H9 (cell line): ENCODE measurements around the gene DICER1. TPM values are rescaled to one million over a fixed set of nuclear protein-coding genes. Genes with fewer than 3 reads are reported as not detected.

ENCODE experiments used
- DNase-seq: peaks from one replicate; pipeline ENCODE4 v3.0.0-alpha.2; 2017
- H2AFZ ChIP-seq: one replicate; pipeline ENCODE4 v1.6.1; 2013; ENCODE audit warnings: mild to moderate bottlenecking, low read length, control low read depth, moderate library complexity
- H2AK5ac ChIP-seq: 2 replicates; pipeline ENCODE4 v1.6.1; 2013; ENCODE audit warnings: low read length, control low read depth, mixed read lengths; ENCODE audit not compliant: insufficient read length
- H2BK120ac ChIP-seq: one replicate; pipeline ENCODE4 v1.6.1; 2013; ENCODE audit warnings: low read depth, mild to moderate bottlenecking, low read length, control low read depth, inconsistent platforms; ENCODE audit not compliant: poor library complexity, severe bottlenecking
- H2BK12ac ChIP-seq: 2 replicates; pipeline ENCODE4 v1.6.1; 2013; ENCODE audit warnings: low read length, control low read depth, mixed read lengths, low read depth; ENCODE audit not compliant: insufficient read length
- H2BK15ac ChIP-seq: 2 replicates; pipeline ENCODE4 v1.6.1; 2013; ENCODE audit warnings: low read depth, low read length, control low read depth
- H2BK20ac ChIP-seq: one replicate; pipeline ENCODE4 v1.6.1; 2013; ENCODE audit warnings: low read depth, mild to moderate bottlenecking, low read length, control low read depth, inconsistent platforms; ENCODE audit not compliant: poor library complexity, severe bottlenecking
- H2BK5ac ChIP-seq: 2 replicates; pipeline ENCODE4 v1.6.1; 2013; ENCODE audit warnings: low read length, control low read depth, mixed read lengths; ENCODE audit not compliant: insufficient read length
- H3K14ac ChIP-seq: 2 replicates; pipeline ENCODE4 v1.6.1; 2013; ENCODE audit warnings: low read length, control low read depth; ENCODE audit not compliant: insufficient read depth
- H3K18ac ChIP-seq: 2 replicates; pipeline ENCODE4 v1.6.1; 2013; ENCODE audit warnings: low read depth, mild to moderate bottlenecking, mixed read lengths, low read length, control low read depth; ENCODE audit not compliant: insufficient read length
- H3K23ac ChIP-seq: 2 replicates; pipeline ENCODE4 v1.6.1; 2013; ENCODE audit warnings: low read length, control low read depth, mixed read lengths, low read depth; ENCODE audit not compliant: insufficient read length
- H3K23me2 ChIP-seq: 2 replicates; pipeline ENCODE4 v1.6.1; 2013; ENCODE audit warnings: low read depth, mild to moderate bottlenecking, mixed read lengths, low read length, control low read depth; ENCODE audit not compliant: insufficient read length, poor library complexity, severe bottlenecking
- H3K27ac ChIP-seq: 2 replicates; pipeline ENCODE4 v1.5.1; 2013; ENCODE audit warnings: low read length, control low read depth, mixed read lengths, low read depth; ENCODE audit not compliant: insufficient read length
- H3K27me3 ChIP-seq: 2 replicates; pipeline ENCODE4 v1.6.1; 2013; ENCODE audit warnings: low read length, control low read depth, inconsistent platforms; ENCODE audit not compliant: insufficient read depth
- H3K4ac ChIP-seq: 2 replicates; pipeline ENCODE4 v1.6.1; 2013; ENCODE audit warnings: low read depth, mild to moderate bottlenecking, control low read depth, inconsistent platforms, low read length, moderate library complexity
- H3K4me1 ChIP-seq: 2 replicates; pipeline ENCODE4 v1.6.1; 2013; ENCODE audit warnings: low read length, control low read depth, inconsistent platforms; ENCODE audit not compliant: insufficient read depth
- H3K4me2 ChIP-seq: 2 replicates; pipeline ENCODE4 v1.6.1; 2013; ENCODE audit warnings: low read length, control low read depth, mixed read lengths; ENCODE audit not compliant: insufficient read length, insufficient read depth
- H3K56ac ChIP-seq: 2 replicates; pipeline ENCODE4 v1.6.1; 2013; ENCODE audit warnings: low read depth, mild to moderate bottlenecking, mixed read lengths, low read length, control low read depth; ENCODE audit not compliant: insufficient read length
- H3K79me1 ChIP-seq: 2 replicates; pipeline ENCODE4 v1.6.1; 2013; ENCODE audit warnings: low read depth, mild to moderate bottlenecking, moderate library complexity, low read length, control low read depth, inconsistent platforms; ENCODE audit not compliant: insufficient read depth, poor library complexity, severe bottlenecking
- H3K79me2 ChIP-seq: 2 replicates; pipeline ENCODE4 v1.6.1; 2013; ENCODE audit warnings: low read length, control low read depth, inconsistent platforms; ENCODE audit not compliant: insufficient read depth
- H3K9ac ChIP-seq: 2 replicates; pipeline ENCODE4 v1.6.1; 2013; ENCODE audit warnings: low read length, control low read depth, mixed read lengths; ENCODE audit not compliant: insufficient read length; ENCODE audit errors: extremely low read depth
- H3K9me3 ChIP-seq: one replicate; pipeline ENCODE4 v1.6.1; 2013; ENCODE audit warnings: low read depth, low read length, inconsistent platforms; ENCODE audit not compliant: control insufficient read depth
- H3T11ph ChIP-seq: one replicate; pipeline ENCODE4 v1.6.1; 2013; ENCODE audit warnings: mild to moderate bottlenecking, low read length, control low read depth, inconsistent platforms
- H4K20me1 ChIP-seq: one replicate; pipeline ENCODE4 v1.6.1; 2013; ENCODE audit not compliant: control insufficient read depth, insufficient read length, insufficient read depth
- H4K5ac ChIP-seq: 2 replicates; pipeline ENCODE4 v1.6.1; 2013; ENCODE audit warnings: low read depth, mild to moderate bottlenecking, mixed read lengths, low read length, control low read depth; ENCODE audit not compliant: insufficient read length
- H4K8ac ChIP-seq: replicated peaks from 2 replicates; pipeline ENCODE4 v1.6.1; 2013; ENCODE audit warnings: low read length, control low read depth, mixed read lengths, low read depth; ENCODE audit not compliant: insufficient read length
- H4K91ac ChIP-seq: 2 replicates; pipeline ENCODE4 v1.6.1; 2013; ENCODE audit warnings: low read depth, mild to moderate bottlenecking, moderate library complexity, mixed read lengths, low read length, control low read depth; ENCODE audit not compliant: insufficient read length
- H3K27ac Mint-ChIP-seq, 3 experiments: 2 replicates in 2 of 3; 3 replicates in 1 of 3; pipeline ENCODE4 v1.8.0; 2020 to 2021; ENCODE audit warnings: mixed read lengths in 3 of 3, mild to moderate bottlenecking in 1 of 3, moderate library complexity in 1 of 3
- H3K27me3 Mint-ChIP-seq: 2 replicates; pipeline ENCODE4 v1.8.0; 2021; ENCODE audit warnings: low read depth, mild to moderate bottlenecking, moderate library complexity, mixed read lengths
- H3K36me3 Mint-ChIP-seq, 3 experiments: 2 replicates in 2 of 3; 3 replicates in 1 of 3; pipeline ENCODE4 v1.8.0; 2020 to 2021; ENCODE audit warnings: low read depth in 3 of 3, mixed read lengths in 3 of 3; ENCODE audit not compliant: insufficient read depth in 1 of 3
- H3K4me1 Mint-ChIP-seq, 2 experiments: 2 replicates each; pipeline ENCODE4 v1.8.0; 2020; ENCODE audit warnings: mixed read lengths in 2 of 2
- H3K4me3 Mint-ChIP-seq, 2 experiments: 2 replicates in 1 of 2; 3 replicates in 1 of 2; pipeline ENCODE4 v1.8.0; 2020 to 2021; ENCODE audit warnings: mild to moderate bottlenecking in 2 of 2, mixed read lengths in 2 of 2, moderate library complexity in 1 of 2
- H3K9me3 Mint-ChIP-seq, 2 experiments: 2 replicates in 1 of 2; 3 replicates in 1 of 2; pipeline ENCODE4 v1.8.0; 2020; ENCODE audit warnings: mild to moderate bottlenecking in 2 of 2, mixed read lengths in 2 of 2, moderate library complexity in 1 of 2
- WGBS: extraction: QIAGEN DNeasy Blood & Tissue Kit; methylation state at CpG from one replicate; pipeline ENCODE4 v1.1.7; 2013; ENCODE audit warnings: missing lambda C conversion rate, low lambda C conversion rate, mixed read lengths; ENCODE audit not compliant: insufficient read length; ENCODE audit errors: extremely low coverage; 5-methylcytosine and 5-hydroxymethylcytosine counted together
- total RNA-seq: library from RNA; stranded (reverse); gene quantifications from 2 replicates; pipeline ENCODE4 v1.2.1, GENCODE V29; 2021
- TF ChIP-seq, protein P1 (sequence below): fragments of 200-600 bp; sonication (generic); conservative IDR thresholded peaks from 3 replicates; pipeline ENCODE4 v1.8.0; 2021; ENCODE audit warnings: antibody characterized with exemption, mild to moderate bottlenecking

DICER1 gene
- total RNA-seq, 1 experiment from 2014 or later = 57.0 TPM

DNA sequence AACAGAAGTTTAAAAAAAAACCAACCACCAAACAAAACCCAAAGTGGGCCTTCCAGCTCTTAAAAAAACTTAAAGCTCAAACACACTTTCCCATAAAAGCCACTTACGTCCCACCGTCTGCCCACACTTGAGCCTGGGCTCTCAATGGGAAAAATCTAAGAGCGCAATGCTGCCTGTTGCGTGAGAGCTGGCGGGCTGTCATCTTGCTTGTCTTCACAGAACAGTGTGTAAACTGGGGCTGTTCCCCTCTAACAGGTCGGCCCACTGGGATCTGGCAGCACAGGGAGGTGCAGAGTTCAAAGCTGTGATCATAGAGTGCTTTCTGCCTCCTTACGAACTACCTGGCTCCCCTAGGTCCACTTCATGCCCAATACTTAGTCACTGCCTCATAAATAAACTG is 80.0 kb downstream of the DICER1 start:
- H3K79me1 ChIP-seq = no peaks in the 10 kb centered on the region
- Mint-ChIP-seq H3K4me3 (no peak overlapping the region), H3K4me1 (peaks cover 17% of the 10 kb centered on the region in 2 experiments), H3K27me3 (peaks cover 4% of the 10 kb centered on the region; the same call in 1 of the 2 replicates), H3K36me3 (no peaks in the 10 kb centered on the region; a peak in 1 of 7 replicates), H3K27ac (no peak overlapping the region), H3K9me3 (no peaks in the 10 kb centered on the region; a peak in 1 of 5 replicates)
- no peak overlapping the region for H3K4me2 ChIP-seq
- DNase-seq = no peak
- H2BK20ac ChIP-seq = no peak overlapping the region
- H3K23me2 ChIP-seq = no peaks in the 10 kb centered on the region
- no peak overlapping the region for H2AFZ ChIP-seq
- no peaks in the 10 kb centered on the region for H4K20me1 ChIP-seq
- H3K56ac ChIP-seq = no peak overlapping the region
- no peak overlapping the region for H3K18ac ChIP-seq
- H3K27ac ChIP-seq = no peak overlapping the region
- H3K27me3 ChIP-seq = no peaks in the 10 kb centered on the region
- TF ChIP-seq, protein P1, sequence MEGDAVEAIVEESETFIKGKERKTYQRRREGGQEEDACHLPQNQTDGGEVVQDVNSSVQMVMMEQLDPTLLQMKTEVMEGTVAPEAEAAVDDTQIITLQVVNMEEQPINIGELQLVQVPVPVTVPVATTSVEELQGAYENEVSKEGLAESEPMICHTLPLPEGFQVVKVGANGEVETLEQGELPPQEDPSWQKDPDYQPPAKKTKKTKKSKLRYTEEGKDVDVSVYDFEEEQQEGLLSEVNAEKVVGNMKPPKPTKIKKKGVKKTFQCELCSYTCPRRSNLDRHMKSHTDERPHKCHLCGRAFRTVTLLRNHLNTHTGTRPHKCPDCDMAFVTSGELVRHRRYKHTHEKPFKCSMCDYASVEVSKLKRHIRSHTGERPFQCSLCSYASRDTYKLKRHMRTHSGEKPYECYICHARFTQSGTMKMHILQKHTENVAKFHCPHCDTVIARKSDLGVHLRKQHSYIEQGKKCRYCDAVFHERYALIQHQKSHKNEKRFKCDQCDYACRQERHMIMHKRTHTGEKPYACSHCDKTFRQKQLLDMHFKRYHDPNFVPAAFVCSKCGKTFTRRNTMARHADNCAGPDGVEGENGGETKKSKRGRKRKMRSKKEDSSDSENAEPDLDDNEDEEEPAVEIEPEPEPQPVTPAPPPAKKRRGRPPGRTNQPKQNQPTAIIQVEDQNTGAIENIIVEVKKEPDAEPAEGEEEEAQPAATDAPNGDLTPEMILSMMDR = no peak
- peaks cover 3% of the 10 kb centered on the region; the same call in 1 of the 2 replicates for H3K4me1 ChIP-seq
- no peak overlapping the region for H2BK12ac ChIP-seq
- no peak overlapping the region for H4K5ac ChIP-seq
- no peak overlapping the region for H3T11ph ChIP-seq
- H3K14ac ChIP-seq = no peak overlapping the region
- H2BK5ac ChIP-seq = no peak overlapping the region
- H3K9me3 ChIP-seq = no peaks in the 10 kb centered on the region
- no peaks in the 10 kb centered on the region for H3K79me2 ChIP-seq
- H2BK15ac ChIP-seq = no peak overlapping the region
- no peak overlapping the region for H4K91ac ChIP-seq
- no peak overlapping the region for H3K23ac ChIP-seq
- no CpG with 5 or more reads among the region's 7 CpGs for WGBS
- no peak overlapping the region for H2AK5ac ChIP-seq
- H2BK120ac ChIP-seq = no peak overlapping the region
- H3K9ac ChIP-seq = no peak overlapping the region
- H3K4ac ChIP-seq = no peak overlapping the region
- H4K8ac ChIP-seq = no peak overlapping the region
